ENCODE results near the gene DCUN1D3.
"Not testable (repeated sequence)": the region's sequence is repeated elsewhere in the genome, so short reads cannot be mapped to it uniquely, and the experiment has no call there.

The DCUN1D3 gene

DNA sequence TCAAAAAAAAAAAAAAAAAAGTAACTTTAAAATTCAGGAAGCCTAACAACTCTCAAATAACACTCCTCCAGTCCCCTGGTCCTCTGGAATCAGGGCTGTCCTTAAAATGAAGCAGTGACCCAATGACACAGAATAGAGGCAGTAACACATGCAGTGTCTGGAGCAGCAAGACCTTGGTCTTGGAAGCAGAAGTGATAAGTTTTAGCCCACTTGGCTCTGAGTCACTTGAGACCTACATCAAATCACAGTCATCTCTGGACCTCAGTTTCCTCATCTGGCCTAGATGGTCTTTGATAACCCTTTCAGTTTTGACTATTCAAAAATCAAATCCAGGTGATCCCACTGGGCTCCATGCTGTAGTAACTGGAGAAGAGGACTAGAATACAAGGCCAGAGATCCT lies 39.5 kb upstream of the DCUN1D3 start:
- Histone ChIP-seq H3K4me1 (ENCODE audit: control insufficient read depth, insufficient read depth, low read length, poor library complexity, severe bottlenecking) (no peaks in the 10 kb centered on the region), H3K4me3 (ENCODE audit: insufficient read depth, low read depth, low read length, poor library complexity, severe bottlenecking) (no peak overlapping the region), H3K9me3 (ENCODE audit: control insufficient read depth, low read length) (no peaks in the 10 kb centered on the region), H3K27ac (ENCODE audit: insufficient read depth, low read length, poor library complexity, severe bottlenecking) (no peak overlapping the region), H3K36me3 (ENCODE audit: control insufficient read depth, insufficient read depth, low read length) (no peaks in the 10 kb centered on the region), H3K27me3 (replicated peaks; ENCODE audit: control insufficient read depth, insufficient read depth, low read length, poor library complexity, severe bottlenecking) (no peaks in the 10 kb centered on the region)
- DNase-seq, result no peak

DNA sequence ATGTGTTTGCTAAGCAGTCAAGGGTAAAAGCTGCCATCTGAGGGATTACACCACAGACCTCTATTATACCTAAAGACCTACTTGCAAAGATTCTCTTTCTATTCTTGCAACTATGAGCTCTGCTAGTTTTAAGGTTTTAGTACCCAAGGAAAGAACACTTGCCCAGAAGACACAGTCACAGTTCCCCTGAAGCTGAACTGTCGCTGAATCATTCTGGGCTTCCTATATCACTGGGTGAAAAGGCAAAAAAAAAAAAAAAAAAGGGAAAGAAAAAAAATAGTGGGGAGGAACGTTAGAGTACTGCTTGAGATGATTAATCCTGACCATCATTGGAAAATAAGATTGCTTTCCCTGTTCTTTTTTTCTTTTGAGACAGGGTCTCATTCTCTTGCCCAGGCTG lies 38.3 kb upstream of the DCUN1D3 start:
- no peaks in the 10 kb centered on the region for H3K36me3 ChIP-seq (ENCODE audit: control insufficient read depth, insufficient read depth, low read length)
- DNase-seq, result no peak
- no peak overlapping the region for H3K4me3 ChIP-seq (ENCODE audit: insufficient read depth, low read depth, low read length, poor library complexity, severe bottlenecking)
- H3K27me3 ChIP-seq (replicated peaks; ENCODE audit: control insufficient read depth, insufficient read depth, low read length, poor library complexity, severe bottlenecking), result no peaks in the 10 kb centered on the region
- H3K4me1 ChIP-seq (ENCODE audit: control insufficient read depth, insufficient read depth, low read length, poor library complexity, severe bottlenecking), result no peaks in the 10 kb centered on the region
- H3K9me3 ChIP-seq (ENCODE audit: control insufficient read depth, low read length), result no peaks in the 10 kb centered on the region
- no peak overlapping the region for H3K27ac ChIP-seq (ENCODE audit: insufficient read depth, low read length, poor library complexity, severe bottlenecking)

- H3K27ac ChIP-seq (ENCODE audit: insufficient read depth, low read length, poor library complexity, severe bottlenecking), result no peak overlapping the region
- no peak for DNase-seq
Observed at GRCh38 chr16:20937736-20938135, 37.6 kb upstream of the DCUN1D3 start.

DNA sequence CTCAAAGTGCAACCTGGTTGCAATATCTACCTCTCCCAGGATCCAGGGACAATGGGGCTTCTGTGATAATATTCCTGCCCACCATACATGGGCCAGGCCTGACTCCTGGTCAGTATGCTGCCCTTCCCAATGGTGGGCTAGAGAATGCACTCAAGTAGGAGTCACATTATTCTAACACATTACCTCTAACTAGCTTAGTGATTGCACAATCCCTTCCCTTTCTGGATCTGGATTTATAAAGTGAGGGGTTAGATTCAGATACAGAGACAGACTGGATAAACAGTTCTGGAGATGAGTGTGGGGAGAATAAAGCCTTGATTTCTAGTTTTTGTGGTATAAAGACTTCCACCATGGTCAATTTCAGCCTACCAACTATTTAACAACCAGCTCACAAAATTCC lies 33.4 kb upstream of the DCUN1D3 start:
- no peaks in the 10 kb centered on the region for H3K36me3 ChIP-seq (ENCODE audit: control insufficient read depth, insufficient read depth, low read length)
- no peaks in the 10 kb centered on the region for H3K9me3 ChIP-seq (ENCODE audit: control insufficient read depth, low read length)
- no peaks in the 10 kb centered on the region for H3K27me3 ChIP-seq (replicated peaks; ENCODE audit: control insufficient read depth, insufficient read depth, low read length, poor library complexity, severe bottlenecking)
- no peak overlapping the region for H3K4me3 ChIP-seq (ENCODE audit: insufficient read depth, low read depth, low read length, poor library complexity, severe bottlenecking)
- H3K4me1 ChIP-seq (ENCODE audit: control insufficient read depth, insufficient read depth, low read length, poor library complexity, severe bottlenecking), result no peaks in the 10 kb centered on the region
- DNase-seq, result no peak
- no peak overlapping the region for H3K27ac ChIP-seq (ENCODE audit: insufficient read depth, low read length, poor library complexity, severe bottlenecking)

More at GRCh38 chr16:20937736-20938135, 37.6 kb upstream of the DCUN1D3 start:
- Histone ChIP-seq H3K4me1 (ENCODE audit: control insufficient read depth, insufficient read depth, low read length, poor library complexity, severe bottlenecking) (no peaks in the 10 kb centered on the region), H3K9me3 (ENCODE audit: control insufficient read depth, low read length) (no peaks in the 10 kb centered on the region), H3K4me3 (ENCODE audit: insufficient read depth, low read depth, low read length, poor library complexity, severe bottlenecking) (no peak overlapping the region), H3K36me3 (ENCODE audit: control insufficient read depth, insufficient read depth, low read length) (no peaks in the 10 kb centered on the region), H3K27me3 (replicated peaks; ENCODE audit: control insufficient read depth, insufficient read depth, low read length, poor library complexity, severe bottlenecking) (no peaks in the 10 kb centered on the region)

DNA sequence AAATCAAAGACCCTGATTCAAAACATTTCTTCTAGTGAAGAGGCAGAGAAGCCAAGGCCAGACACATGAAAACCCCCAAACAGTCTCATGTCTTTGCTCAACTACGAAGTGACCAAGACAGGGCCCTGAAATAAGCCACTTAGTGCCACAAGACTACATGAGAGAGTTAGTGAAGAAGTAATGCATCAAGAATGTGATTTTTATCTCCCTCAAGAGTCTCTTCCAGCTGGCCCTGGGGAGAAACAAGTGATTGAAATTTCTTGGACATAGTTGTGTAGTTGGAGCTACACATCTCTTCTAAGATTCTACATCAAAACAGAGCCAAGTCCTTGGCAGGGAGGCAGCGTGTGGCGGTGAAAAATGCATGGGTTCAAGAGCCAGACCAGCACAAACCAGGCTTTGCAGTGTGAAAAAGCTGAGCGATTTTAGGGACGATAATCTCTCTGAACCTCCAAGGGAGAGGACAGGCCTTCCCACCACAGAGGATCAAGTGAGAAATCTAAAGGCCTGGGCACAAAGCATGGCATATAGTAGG lies 31.0 kb upstream of the DCUN1D3 start:
- no peak overlapping the region for H3K27ac ChIP-seq (ENCODE audit: insufficient read depth, low read length, poor library complexity, severe bottlenecking)
- no peak overlapping the region for H3K4me3 ChIP-seq (ENCODE audit: insufficient read depth, low read depth, low read length, poor library complexity, severe bottlenecking)
- H3K36me3 ChIP-seq (ENCODE audit: control insufficient read depth, insufficient read depth, low read length), result no peaks in the 10 kb centered on the region
- no peaks in the 10 kb centered on the region for H3K27me3 ChIP-seq (replicated peaks; ENCODE audit: control insufficient read depth, insufficient read depth, low read length, poor library complexity, severe bottlenecking)
- DNase-seq, result no peak
- H3K4me1 ChIP-seq (ENCODE audit: control insufficient read depth, insufficient read depth, low read length, poor library complexity, severe bottlenecking), result no peaks in the 10 kb centered on the region
- no peaks in the 10 kb centered on the region for H3K9me3 ChIP-seq (ENCODE audit: control insufficient read depth, low read length)

DNA sequence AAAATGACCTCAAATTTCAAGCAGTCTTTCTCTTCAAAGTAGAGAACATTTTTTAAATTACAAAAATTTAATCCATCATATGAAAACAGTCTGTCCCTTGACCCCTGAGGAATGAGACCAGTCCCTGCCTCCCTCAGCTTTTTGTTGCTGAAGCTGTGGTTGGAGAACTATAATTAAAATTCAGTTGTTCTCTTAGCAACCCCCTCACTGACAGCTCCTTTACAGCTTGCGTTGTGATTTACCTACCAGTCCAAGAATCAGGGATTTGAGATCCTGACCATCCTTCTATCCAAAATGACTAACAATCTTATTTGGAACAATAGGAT lies 30.2 kb upstream of the DCUN1D3 start:
- Histone ChIP-seq H3K36me3 (ENCODE audit: control insufficient read depth, insufficient read depth, low read length) (no peaks in the 10 kb centered on the region), H3K9me3 (ENCODE audit: control insufficient read depth, low read length) (no peaks in the 10 kb centered on the region), H3K4me3 (ENCODE audit: insufficient read depth, low read depth, low read length, poor library complexity, severe bottlenecking) (no peak overlapping the region), H3K4me1 (ENCODE audit: control insufficient read depth, insufficient read depth, low read length, poor library complexity, severe bottlenecking) (no peaks in the 10 kb centered on the region), H3K27ac (ENCODE audit: insufficient read depth, low read length, poor library complexity, severe bottlenecking) (no peak overlapping the region), H3K27me3 (replicated peaks; ENCODE audit: control insufficient read depth, insufficient read depth, low read length, poor library complexity, severe bottlenecking) (no peaks in the 10 kb centered on the region)
- DNase-seq, result no peak

DNA sequence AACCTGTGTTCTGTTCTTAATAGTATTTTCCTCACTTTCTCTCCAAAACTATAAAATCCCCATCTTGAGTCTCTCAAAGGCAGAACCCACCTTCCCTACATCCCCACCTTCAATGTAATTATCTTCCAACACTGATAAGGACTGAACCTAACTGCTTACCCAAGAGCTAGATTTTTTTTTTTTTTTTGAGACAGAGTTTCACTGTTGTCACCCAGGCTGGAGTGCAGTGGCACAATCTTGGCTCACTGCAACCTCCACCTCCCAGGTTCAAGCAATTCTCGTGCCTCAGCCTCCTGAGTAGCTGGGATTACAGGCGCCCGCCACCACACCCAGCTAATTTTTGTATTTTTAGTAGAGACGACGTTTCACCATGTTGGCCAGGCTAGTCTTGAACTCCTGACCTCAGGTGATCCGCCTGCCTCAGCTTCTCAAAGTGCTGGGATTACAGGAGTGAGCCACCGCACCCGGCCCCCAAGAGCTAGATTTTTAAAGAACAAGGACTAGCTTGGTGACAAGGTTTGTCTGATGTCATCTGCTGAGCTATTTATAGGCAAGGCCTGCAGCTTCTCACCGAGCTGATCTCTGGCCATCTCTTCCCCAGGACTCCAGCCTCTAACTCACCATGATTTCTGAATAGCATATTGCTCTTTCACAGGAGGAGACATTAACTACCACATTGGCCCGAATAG lies 29.7 kb upstream of the DCUN1D3 start:
- H3K27ac ChIP-seq (ENCODE audit: insufficient read depth, low read length, poor library complexity, severe bottlenecking); H3K9me3 ChIP-seq (ENCODE audit: control insufficient read depth, low read length); H3K4me1 ChIP-seq (ENCODE audit: control insufficient read depth, insufficient read depth, low read length, poor library complexity, severe bottlenecking); H3K4me3 ChIP-seq (ENCODE audit: insufficient read depth, low read depth, low read length, poor library complexity, severe bottlenecking); DNase-seq; H3K27me3 ChIP-seq (replicated peaks; ENCODE audit: control insufficient read depth, insufficient read depth, low read length, poor library complexity, severe bottlenecking); H3K36me3 ChIP-seq (ENCODE audit: control insufficient read depth, insufficient read depth, low read length): not testable (repeated sequence)

DNA sequence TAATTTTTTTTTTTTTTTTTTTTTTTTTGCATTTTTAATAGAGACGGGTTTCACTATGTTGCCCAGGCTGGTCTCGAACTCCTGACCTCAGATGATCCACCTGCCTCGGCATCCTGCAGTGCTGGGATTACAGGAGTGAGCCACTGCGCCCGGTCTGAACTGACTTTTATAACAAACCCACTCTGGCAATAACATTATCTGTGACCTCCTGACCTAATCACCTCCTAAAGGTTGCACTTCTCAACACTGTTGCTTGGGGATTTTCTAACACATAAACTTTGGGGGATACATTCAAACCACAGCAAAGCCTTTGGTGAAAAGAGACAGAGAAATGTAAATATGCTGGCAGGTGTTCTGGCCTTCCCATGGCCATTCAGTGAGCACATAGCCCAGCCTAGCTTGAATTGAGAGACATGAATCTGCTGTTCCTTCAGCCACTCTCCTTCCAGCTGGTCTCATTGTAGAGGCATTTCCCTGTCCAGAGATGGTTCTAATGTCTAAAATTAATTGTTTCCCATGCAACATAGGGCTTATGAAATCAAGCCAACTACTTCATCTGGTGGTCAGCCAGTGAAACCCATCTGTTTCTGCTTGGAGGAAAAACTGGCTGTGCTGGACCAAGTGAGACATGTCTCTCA lies 28.7 kb upstream of the DCUN1D3 start:
- no peaks in the 10 kb centered on the region for H3K9me3 ChIP-seq (ENCODE audit: control insufficient read depth, low read length)
- no peaks in the 10 kb centered on the region for H3K27me3 ChIP-seq (replicated peaks; ENCODE audit: control insufficient read depth, insufficient read depth, low read length, poor library complexity, severe bottlenecking)
- no peak overlapping the region for H3K27ac ChIP-seq (ENCODE audit: insufficient read depth, low read length, poor library complexity, severe bottlenecking)
- H3K4me1 ChIP-seq (ENCODE audit: control insufficient read depth, insufficient read depth, low read length, poor library complexity, severe bottlenecking), result no peaks in the 10 kb centered on the region
- no peak overlapping the region for H3K4me3 ChIP-seq (ENCODE audit: insufficient read depth, low read depth, low read length, poor library complexity, severe bottlenecking)
- H3K36me3 ChIP-seq (ENCODE audit: control insufficient read depth, insufficient read depth, low read length), result no peaks in the 10 kb centered on the region
- no peak for DNase-seq

- Histone ChIP-seq H3K27ac (ENCODE audit: insufficient read depth, low read length, poor library complexity, severe bottlenecking) (no peak overlapping the region), H3K9me3 (ENCODE audit: control insufficient read depth, low read length) (no peaks in the 10 kb centered on the region), H3K36me3 (ENCODE audit: control insufficient read depth, insufficient read depth, low read length) (no peaks in the 10 kb centered on the region), H3K4me1 (ENCODE audit: control insufficient read depth, insufficient read depth, low read length, poor library complexity, severe bottlenecking) (no peaks in the 10 kb centered on the region), H3K4me3 (ENCODE audit: insufficient read depth, low read depth, low read length, poor library complexity, severe bottlenecking) (no peak overlapping the region), H3K27me3 (replicated peaks; ENCODE audit: control insufficient read depth, insufficient read depth, low read length, poor library complexity, severe bottlenecking) (no peaks in the 10 kb centered on the region)
- no peak for DNase-seq
Observed at GRCh38 chr16:20925751-20926150, 25.6 kb upstream of the DCUN1D3 start.

DNA sequence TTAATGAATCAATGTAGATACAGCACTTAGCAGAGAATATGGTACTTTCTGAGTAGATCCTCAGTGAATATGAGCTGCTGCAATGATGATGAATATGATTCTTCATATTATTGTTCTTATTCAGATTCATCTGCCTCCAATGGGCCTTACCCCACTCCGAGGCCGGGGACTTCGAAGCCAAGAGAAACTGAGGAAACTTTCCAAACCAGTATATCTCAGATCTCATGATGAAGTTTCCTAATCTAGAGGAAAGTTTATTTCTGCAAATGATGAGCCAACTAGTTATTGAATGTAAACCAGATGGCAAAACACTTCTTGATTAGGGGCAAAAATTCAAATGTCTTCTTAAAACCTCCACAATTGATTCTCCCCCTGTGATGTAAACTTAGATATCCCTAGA lies 23.7 kb upstream of the DCUN1D3 start:
- Histone ChIP-seq H3K36me3 (ENCODE audit: control insufficient read depth, insufficient read depth, low read length) (no peaks in the 10 kb centered on the region), H3K9me3 (ENCODE audit: control insufficient read depth, low read length) (no peaks in the 10 kb centered on the region), H3K27me3 (replicated peaks; ENCODE audit: control insufficient read depth, insufficient read depth, low read length, poor library complexity, severe bottlenecking) (no peaks in the 10 kb centered on the region), H3K4me1 (ENCODE audit: control insufficient read depth, insufficient read depth, low read length, poor library complexity, severe bottlenecking) (no peaks in the 10 kb centered on the region), H3K27ac (ENCODE audit: insufficient read depth, low read length, poor library complexity, severe bottlenecking) (no peak overlapping the region), H3K4me3 (ENCODE audit: insufficient read depth, low read depth, low read length, poor library complexity, severe bottlenecking) (no peak overlapping the region)
- no peak for DNase-seq
